K562 (cell line): Measurements from ENCODE around the gene ZNF609. TPM values are rescaled to one million over a fixed set of nuclear protein-coding genes. Genes with fewer than 3 reads are reported as not detected.

Experiments used
- ATAC-seq: fragments of 200-7000 bp; cut with Tn5 transposase; 3 replicates; pipeline ENCODE4 v1.9.1; 2020; ENCODE audit warnings: moderate library complexity
- BruUV-seq: library from RNA; stranded (reverse); fragments of 400-500 nt; replicated peaks from 2 replicates; lab custom pipeline; 2021; lab: Mats Ljungman, UMichigan
- CTCF ChIA-PET: fragments of 300-600 bp; formaldehyde crosslinking; extraction: SDS; loops from one replicate; lab custom pipeline; 2021; ENCODE audit warnings: low intra/inter-chr PET ratio; lab: Yijun Ruan, JAX
- POLR2A ChIA-PET: fragments of 300-600, 350-650 bp; sonication (Branson Sonifier 250); formaldehyde crosslinking; extraction: SDS; loops from one replicate; lab custom pipeline; 2021; ENCODE audit warnings: antibody characterized with exemption, inconsistent platforms; lab: Yijun Ruan, JAX
- DNase-seq, 4 experiments: peaks; one replicate each; pipeline versions ENCODE4 v3.0.0 to v3.0.0-alpha.2; 2011 to 2018; ENCODE audit warnings: low spot score in 3 of 4, mixed read lengths in 3 of 4; ENCODE audit errors: extremely low read depth in 1 of 4
- FAIRE-seq: peaks from 2 replicates; lab custom pipeline; 2011; peaks lifted over from hg19 to GRCh38; lab: Jason Lieb, UNC
- H2AFZ ChIP-seq: 2 replicates; pipeline ENCODE4 v1.6.0; 2011; ENCODE audit warnings: low read depth, low read length, control low read depth, inconsistent platforms
- H3K27ac ChIP-seq: fragments of 200-600 bp; 3 replicates; pipeline ENCODE4 v1.8.0; 2011; ENCODE audit warnings: low read depth, mild to moderate bottlenecking, control low read depth, inconsistent platforms, low read length, moderate library complexity, mixed read lengths; ENCODE audit errors: extremely low read depth
- H3K27me3 ChIP-seq, 2 experiments: fragments of 300-600 bp in 1 of 2; 2 replicates in 1 of 2; 3 replicates in 1 of 2; pipeline versions ENCODE4 v1.6.0 to v1.8.0; 2011; ENCODE audit warnings: inconsistent platforms in 2 of 2, low read length in 2 of 2, mild to moderate bottlenecking in 1 of 2, mixed read lengths in 1 of 2, moderate library complexity in 1 of 2; ENCODE audit not compliant: control insufficient read depth in 2 of 2, insufficient read depth in 2 of 2
- H3K36me3 ChIP-seq: fragments of 300-600 bp; 3 replicates; pipeline ENCODE4 v1.8.0; 2011; ENCODE audit warnings: mild to moderate bottlenecking, low read length, inconsistent platforms; ENCODE audit not compliant: control insufficient read depth, insufficient read depth
- H3K4me1 ChIP-seq, 2 experiments: fragments of 200-600 bp in 1 of 2; replicated peaks in 1 of 2; 2 replicates in 1 of 2; 3 replicates in 1 of 2; pipeline versions ENCODE4 v1.5.1 to v1.8.0; 2011; ENCODE audit warnings: inconsistent platforms in 2 of 2, low read length in 2 of 2, mild to moderate bottlenecking in 1 of 2, mixed read lengths in 1 of 2, moderate library complexity in 1 of 2; ENCODE audit not compliant: control insufficient read depth in 2 of 2, insufficient read depth in 2 of 2
- H3K4me2 ChIP-seq: 2 replicates; pipeline ENCODE4 v1.6.1; 2011; ENCODE audit warnings: low read length, control low read depth, inconsistent platforms, mixed read lengths; ENCODE audit not compliant: insufficient read depth
- H3K4me3 ChIP-seq: fragments of 200-600 bp; sonication (generic), shearing (Covaris generic); 2 replicates; pipeline ENCODE4 v1.5.1; 2016; ENCODE audit warnings: control low read depth, inconsistent platforms
- H3K79me2 ChIP-seq: fragments of 200-600 bp; 3 replicates; pipeline ENCODE4 v1.8.0; 2011; ENCODE audit warnings: low read length, inconsistent platforms; ENCODE audit not compliant: control insufficient read depth, insufficient read depth
- H3K9ac ChIP-seq, 2 experiments: 2 replicates each; pipeline versions ENCODE4 v1.6.0 to v1.6.1; 2011; ENCODE audit warnings: low read depth in 2 of 2, low read length in 2 of 2, control low read depth in 1 of 2, inconsistent platforms in 1 of 2, mild to moderate bottlenecking in 1 of 2, mixed read lengths in 1 of 2; ENCODE audit not compliant: insufficient read depth in 1 of 2
- H3K9me1 ChIP-seq: one replicate; pipeline ENCODE4 v1.6.0; 2011; ENCODE audit warnings: inconsistent platforms, mild to moderate bottlenecking, low read length, moderate library complexity; ENCODE audit not compliant: control insufficient read depth, insufficient read depth
- H3K9me3 ChIP-seq: replicated peaks from 2 replicates; pipeline ENCODE4 v1.5.1; 2011; ENCODE audit warnings: low read depth, low read length, inconsistent platforms; ENCODE audit not compliant: control insufficient read depth, insufficient read depth
- H4K20me1 ChIP-seq: replicated peaks from 2 replicates; pipeline ENCODE4 v1.6.1; 2011; ENCODE audit warnings: low read length, inconsistent platforms, mixed read lengths; ENCODE audit not compliant: control insufficient read depth, insufficient read depth
- BRD4 ChIP-seq: fragments of 200-600 bp; sonication (generic); IDR thresholded peaks from 2 replicates; pipeline ENCODE4 v1.6.1; 2017; ENCODE audit warnings: inconsistent platforms
- MEIS2 ChIP-seq: fragments of 450-650 bp; IDR thresholded peaks from 2 replicates; pipeline ENCODE4 v1.6.1; 2014; ENCODE audit warnings: mild to moderate bottlenecking; ENCODE audit not compliant: partially characterized antibody
- PTRF ChIP-seq: fragments of 450-650 bp; IDR thresholded peaks from 2 replicates; pipeline ENCODE4 v1.6.1; 2016; ENCODE audit warnings: mild to moderate bottlenecking, missing genetic modification characterization, missing compliant biosample characterization
- WGBS: fragments of 100-300 bp; shearing (Covaris generic); methylation state at CpG from one replicate; pipeline ENCODE4 v1.1.6; 2016; ENCODE audit warnings: low coverage, mixed read lengths; ENCODE audit not compliant: insufficient coverage; ENCODE audit errors: missing lambda C conversion rate; 5-methylcytosine and 5-hydroxymethylcytosine counted together
- in situ Hi-C: fragments of 300-500 bp; cut with MboI; formaldehyde crosslinking; loops from 4 replicates; pipeline ENCODE4 v1.15.0; 2018; ENCODE audit warnings: inconsistent platforms, mixed read lengths
- intact Hi-C: fragments of 100-400 bp; cut with micrococcal nuclease; formaldehyde crosslinking; loops from 2 replicates; pipeline ENCODE4 v1.14.2; 2022
- polyA plus RNA-seq, 8 experiments: library from polyadenylated mRNA; depleted of rRNA in 4 of 8; stranded (reverse) in 5 of 8; unstranded in 3 of 8; fragments of >200 nt; fragmentation: Nextera tagmentation in 2 of 8; fragmentation: Illumina TruSeq in 1 of 8; extraction: Ambion mirVana in 2 of 8; extraction: Trizol in 1 of 8; gene quantifications; 2 replicates each; pipeline versions ENCODE4 v1.2.1 to v1.2.3, GENCODE V29; 2011 to 2014; ENCODE audit warnings: inconsistent platforms in 1 of 8, missing spikeins in 1 of 8
- total RNA-seq, 7 experiments: library from RNA; depleted of rRNA in 6 of 7; stranded (reverse); fragments of >200 nt in 6 of 7; fragmentation: Illumina TruSeq in 2 of 7; extraction: Trizol in 2 of 7; gene quantifications; 2 replicates each; pipeline versions ENCODE4 v1.2.1 to v1.2.3, GENCODE V29; 2011 to 2021; ENCODE audit warnings: low replicate concordance in 1 of 7
- TF ChIP-seq, protein P1 (sequence below): fragments of 450-650 bp; IDR thresholded peaks from 2 replicates; pipeline ENCODE4 v1.6.1; 2016; ENCODE audit warnings: mild to moderate bottlenecking
- TF ChIP-seq, protein P2 (sequence below): fragments of 450-650 bp; IDR thresholded peaks from 2 replicates; pipeline ENCODE4 v1.6.1; 2016

ZNF609 gene
- total and polyA plus RNA-seq, 9 of the 15 experiments (the other 6 are each of a cell fraction or from before 2014, with no cell fraction given): 3.0 to 38.7 (median 17.8) TPM

DNA sequence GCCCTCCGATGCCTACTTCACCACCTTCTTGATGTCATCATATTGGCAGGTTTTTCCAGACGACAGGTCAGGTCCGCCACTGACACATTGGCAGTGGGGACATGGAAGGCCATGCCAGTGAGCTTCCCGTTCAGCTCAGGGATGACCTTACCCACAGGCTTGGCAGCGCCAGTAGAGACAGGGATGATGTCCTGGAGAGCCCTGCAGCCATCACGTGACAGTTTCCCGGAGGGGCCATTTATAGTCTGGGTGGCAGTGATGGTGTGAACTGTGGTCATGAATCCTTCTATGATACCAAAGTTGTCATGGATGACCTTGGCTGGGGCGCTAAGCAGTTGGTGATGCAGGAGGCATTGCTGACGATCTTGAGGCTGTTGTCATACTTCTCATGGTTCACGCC lies 68.5 kb downstream of the ZNF609 start (continued):
- TF ChIP-seq, protein P1, sequence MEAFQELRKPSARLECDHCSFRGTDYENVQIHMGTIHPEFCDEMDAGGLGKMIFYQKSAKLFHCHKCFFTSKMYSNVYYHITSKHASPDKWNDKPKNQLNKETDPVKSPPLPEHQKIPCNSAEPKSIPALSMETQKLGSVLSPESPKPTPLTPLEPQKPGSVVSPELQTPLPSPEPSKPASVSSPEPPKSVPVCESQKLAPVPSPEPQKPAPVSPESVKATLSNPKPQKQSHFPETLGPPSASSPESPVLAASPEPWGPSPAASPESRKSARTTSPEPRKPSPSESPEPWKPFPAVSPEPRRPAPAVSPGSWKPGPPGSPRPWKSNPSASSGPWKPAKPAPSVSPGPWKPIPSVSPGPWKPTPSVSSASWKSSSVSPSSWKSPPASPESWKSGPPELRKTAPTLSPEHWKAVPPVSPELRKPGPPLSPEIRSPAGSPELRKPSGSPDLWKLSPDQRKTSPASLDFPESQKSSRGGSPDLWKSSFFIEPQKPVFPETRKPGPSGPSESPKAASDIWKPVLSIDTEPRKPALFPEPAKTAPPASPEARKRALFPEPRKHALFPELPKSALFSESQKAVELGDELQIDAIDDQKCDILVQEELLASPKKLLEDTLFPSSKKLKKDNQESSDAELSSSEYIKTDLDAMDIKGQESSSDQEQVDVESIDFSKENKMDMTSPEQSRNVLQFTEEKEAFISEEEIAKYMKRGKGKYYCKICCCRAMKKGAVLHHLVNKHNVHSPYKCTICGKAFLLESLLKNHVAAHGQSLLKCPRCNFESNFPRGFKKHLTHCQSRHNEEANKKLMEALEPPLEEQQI: no peak

DNA sequence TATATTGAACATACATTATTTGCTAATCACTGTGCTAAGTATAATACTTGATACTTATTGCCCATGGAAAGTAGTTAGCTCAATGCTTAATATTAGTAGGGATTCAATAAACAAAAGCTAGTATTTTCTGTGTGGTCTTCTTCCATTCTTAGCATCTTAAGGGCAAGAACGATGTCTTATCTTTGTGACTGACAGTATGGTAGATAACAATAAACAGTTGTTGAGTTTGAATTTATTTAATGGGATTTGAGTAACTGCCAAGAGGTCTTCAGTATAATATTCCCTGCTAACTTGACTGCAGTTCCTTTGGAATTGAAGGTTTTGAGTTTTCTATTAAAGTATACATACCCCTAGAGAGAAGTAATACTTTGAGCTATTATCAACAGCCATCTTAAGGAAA lies 70.1 kb downstream of the ZNF609 start:
- Histone ChIP-seq H3K36me3 (peaks cover 11% of the 10 kb centered on the region), H3K4me2 (no peak overlapping the region), H3K79me2 (peaks cover 94% of the 10 kb centered on the region), H3K27me3 (no peaks in the 10 kb centered on the region), H3K9me3 (no peaks in the 10 kb centered on the region), H3K4me1 (peaks cover 4 to 24% of the 10 kb centered on the region in 2 experiments; a peak in 4 of 5 replicates), H3K9me1 (no peaks in the 10 kb centered on the region), H2AFZ (no peak overlapping the region), H3K27ac (no peak overlapping the region), H3K9ac (no peak overlapping the region), H3K4me3 (no peak overlapping the region), H4K20me1 (peaks cover 13% of the 10 kb centered on the region)
- WGBS: 0% methylated on average over 1 of the region's 1 CpG
- ChIA-PET POLR2A (interaction anchor here (0.6 to 1.6 kb wide), 3 partner anchors 11 to 63 kb away, joined by 3 to 5 read pairs (median 3); no protein-coding TSS in a partner anchor), CTCF (no interaction called here)
- intact Hi-C loops: no loop called here
- ATAC-seq (no peak), DNase-seq (no peak), FAIRE-seq (no peak)
- in situ Hi-C loops: no loop called here
- BruUV-seq: no TSS peak
- TF ChIP-seq, protein P2, sequence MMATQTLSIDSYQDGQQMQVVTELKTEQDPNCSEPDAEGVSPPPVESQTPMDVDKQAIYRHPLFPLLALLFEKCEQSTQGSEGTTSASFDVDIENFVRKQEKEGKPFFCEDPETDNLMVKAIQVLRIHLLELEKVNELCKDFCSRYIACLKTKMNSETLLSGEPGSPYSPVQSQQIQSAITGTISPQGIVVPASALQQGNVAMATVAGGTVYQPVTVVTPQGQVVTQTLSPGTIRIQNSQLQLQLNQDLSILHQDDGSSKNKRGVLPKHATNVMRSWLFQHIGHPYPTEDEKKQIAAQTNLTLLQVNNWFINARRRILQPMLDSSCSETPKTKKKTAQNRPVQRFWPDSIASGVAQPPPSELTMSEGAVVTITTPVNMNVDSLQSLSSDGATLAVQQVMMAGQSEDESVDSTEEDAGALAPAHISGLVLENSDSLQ: peak; percentile 56
- TF ChIP-seq PTRF (tag) (no peak), BRD4 (no peak), MEIS2 (peak; percentile 20)
- TF ChIP-seq, all 486 proteins: peak for 2
